C4-2B (cell line): Measurements from ENCODE around the gene SYTL1.
A peak's percentile ranks its signal among the peaks of the same experiment; 100 is the strongest.

Experiments used
- H3K27ac ChIP-seq: fragments of 450-650 bp; 2 replicates; pipeline ENCODE4 v1.5.1; 2017
- CTCF ChIP-seq: fragments of 450-650 bp; conservative IDR thresholded peaks from 2 replicates; pipeline ENCODE4 v1.5.1; 2017; ENCODE audit warnings: mild to moderate bottlenecking
- ZFX ChIP-seq: fragments of 450-650 bp; IDR thresholded peaks from 2 replicates; pipeline ENCODE4 v1.6.1; 2017

Gene SYTL1

GRCh38 chr1:27299385-27300271 is 42.2 kb upstream of the SYTL1 start:
- TF ChIP-seq CTCF (no peak), ZFX (no peak)
- no peak overlapping the region for H3K27ac ChIP-seq

GRCh38 chr1:27300341-27301051 is 41.3 kb upstream of the SYTL1 start:
- TF ChIP-seq ZFX (no peak), CTCF (peak; percentile 98)
- H3K27ac ChIP-seq, result no peak overlapping the region

GRCh38 chr1:27301052-27301422 is 40.8 kb upstream of the SYTL1 start:
- H3K27ac ChIP-seq, result no peak overlapping the region
- TF ChIP-seq CTCF, result peak; percentile 73
- TF ChIP-seq ZFX, result no peak

DNA sequence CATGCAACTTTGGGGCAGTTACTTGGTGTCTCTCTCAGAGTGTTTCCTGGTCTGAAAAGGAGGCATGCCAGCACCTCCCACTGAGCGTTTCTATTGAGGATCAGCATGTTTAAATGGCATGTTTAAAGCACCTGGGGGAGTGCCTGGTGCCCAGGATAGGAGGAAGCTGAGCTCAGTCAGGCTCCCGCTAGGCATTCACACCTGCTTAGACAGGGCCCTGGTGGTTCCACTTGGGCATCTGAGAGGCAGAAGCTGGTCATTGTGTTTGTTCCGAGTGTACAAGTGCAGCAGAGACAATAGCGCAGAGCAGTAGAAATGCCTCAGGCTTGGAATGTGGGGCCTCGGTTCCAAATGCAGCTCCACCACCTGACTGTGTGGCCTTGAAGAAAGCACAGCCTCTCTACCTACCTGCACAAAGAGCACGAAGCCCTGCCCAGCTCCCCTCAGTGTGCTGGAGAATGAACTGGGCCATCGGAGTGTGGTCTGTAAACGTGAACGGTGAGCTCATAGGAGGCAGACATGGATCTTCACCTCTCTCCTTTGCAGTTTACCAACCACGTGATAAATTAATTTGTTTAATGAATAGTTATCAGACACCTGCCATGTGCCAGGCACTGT is 40.1 kb upstream of the SYTL1 start:
- TF ChIP-seq CTCF (no peak), ZFX (no peak)
- H3K27ac ChIP-seq, result no peak overlapping the region

- TF ChIP-seq CTCF (no peak), ZFX (no peak)
- H3K27ac ChIP-seq, result no peak overlapping the region
Measured at GRCh38 chr1:27302612-27303011, 39.2 kb upstream of the SYTL1 start.

GRCh38 chr1:27303509-27303908 is 38.3 kb upstream of the SYTL1 start:
- no peak overlapping the region for H3K27ac ChIP-seq
- TF ChIP-seq CTCF, result no peak
- no peak for TF ChIP-seq ZFX

DNA sequence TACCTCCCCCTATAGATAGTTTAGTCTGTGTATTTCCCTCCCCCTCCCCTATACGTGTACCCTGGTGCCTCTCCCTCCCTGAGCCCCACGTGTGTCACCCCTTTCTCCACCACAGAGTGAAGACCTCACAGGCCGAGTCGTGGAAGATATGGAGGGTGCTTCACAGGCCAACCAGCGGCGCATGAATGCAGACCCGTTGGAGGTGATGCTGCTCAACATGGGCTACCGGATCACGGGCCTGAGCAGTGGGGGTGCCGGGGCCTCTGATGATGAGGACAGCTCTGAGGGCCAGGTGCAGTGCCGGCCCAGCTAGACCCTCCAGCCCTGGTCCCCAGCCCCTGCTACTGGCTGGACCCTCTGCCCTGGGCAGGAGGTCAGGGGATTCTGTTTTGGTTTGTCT is 35.8 kb upstream of the SYTL1 start:
- no peak overlapping the region for H3K27ac ChIP-seq
- TF ChIP-seq CTCF, result no peak
- TF ChIP-seq ZFX, result no peak
